Breast epithelium (tissue), 4 donors: ENCODE data around the gene HMGN1. TPM values are rescaled to one million over a fixed set of nuclear protein-coding genes. Genes with fewer than 3 reads are reported as not detected.
"Not testable (repeated sequence)": the region's sequence is repeated elsewhere in the genome, so short reads cannot be mapped to it uniquely, and the experiment has no call there.

Source experiments
- DNase-seq, 2 donors: peaks; one replicate each; pipeline ENCODE4 v3.0.0-alpha.2; 2019; ENCODE audit warnings: low spot score in 2 of 2
- H3K27ac ChIP-seq, 2 donors: fragments of 200-600 bp; sonication (generic) in 1 of 2; one replicate each; pipeline ENCODE4 v1.5.1; 2016 to 2019; ENCODE audit warnings: mild to moderate bottlenecking in 1 of 2
- H3K27me3 ChIP-seq, 2 donors: fragments of 200-600 bp; sonication (generic) in 1 of 2; one replicate each; pipeline versions ENCODE4 v1.5.1 to v1.6.0; 2017 to 2019; ENCODE audit warnings: control low read depth in 1 of 2, mild to moderate bottlenecking in 1 of 2
- H3K36me3 ChIP-seq: fragments of 200-600 bp; one replicate; pipeline ENCODE4 v1.5.1; 2019
- H3K4me1 ChIP-seq, 2 donors: fragments of 200-600 bp; sonication (generic); one replicate each; pipeline ENCODE4 v1.5.1; 2016 to 2019; ENCODE audit warnings: control low read depth in 1 of 2
- H3K4me3 ChIP-seq, 3 donors: fragments of 200-600 bp; sonication (generic); 1 replicate in 2 of 3; 2 replicates in 1 of 3; pipeline ENCODE4 v1.5.1; 2016 to 2019; ENCODE audit warnings: mild to moderate bottlenecking in 3 of 3, moderate library complexity in 2 of 3
- H3K9me3 ChIP-seq, 2 donors: fragments of 200-600 bp; sonication (generic) in 1 of 2; one replicate each; pipeline ENCODE4 v1.5.1; 2016 to 2019; ENCODE audit warnings: control low read depth in 1 of 2
- POLR2A ChIP-seq: fragments of 450-650 bp; IDR thresholded peaks from one replicate; pipeline ENCODE4 v1.6.1; 2016; ENCODE audit warnings: antibody characterized with exemption, mild to moderate bottlenecking, moderate library complexity
- POLR2AphosphoS5 ChIP-seq, 3 donors: sonication (generic); formaldehyde crosslinking; IDR thresholded peaks; one replicate each; pipeline ENCODE4 v1.6.1; 2017; ENCODE audit warnings: antibody characterized with exemption in 3 of 3
- intact Hi-C: fragments of 100-400 bp; cut with DNase I; formaldehyde crosslinking; loops from one replicate; pipeline ENCODE4 v1.15.1; 2023; ENCODE audit warnings: low total_unique reads
- total RNA-seq, 3 donors: library from RNA; depleted of rRNA; stranded (reverse); fragments of >200 nt; gene quantifications; one replicate each; pipeline ENCODE4 v1.1.0, GENCODE V29; 2016
- TF ChIP-seq, protein P1 (sequence below), 3 donors: fragments of 450-650 bp; IDR thresholded peaks; one replicate each; pipeline ENCODE4 v1.5.1; 2016 to 2017; ENCODE audit warnings: antibody characterized with exemption in 3 of 3, mild to moderate bottlenecking in 3 of 3, moderate library complexity in 3 of 3

The HMGN1 gene
- total RNA-seq, 3 donors from 2014 or later = 68.5 to 166 (median 127) TPM

GRCh38 chr21:39377444-39378050 is 28.7 kb upstream of the HMGN1 start:
- TF ChIP-seq, protein P1, sequence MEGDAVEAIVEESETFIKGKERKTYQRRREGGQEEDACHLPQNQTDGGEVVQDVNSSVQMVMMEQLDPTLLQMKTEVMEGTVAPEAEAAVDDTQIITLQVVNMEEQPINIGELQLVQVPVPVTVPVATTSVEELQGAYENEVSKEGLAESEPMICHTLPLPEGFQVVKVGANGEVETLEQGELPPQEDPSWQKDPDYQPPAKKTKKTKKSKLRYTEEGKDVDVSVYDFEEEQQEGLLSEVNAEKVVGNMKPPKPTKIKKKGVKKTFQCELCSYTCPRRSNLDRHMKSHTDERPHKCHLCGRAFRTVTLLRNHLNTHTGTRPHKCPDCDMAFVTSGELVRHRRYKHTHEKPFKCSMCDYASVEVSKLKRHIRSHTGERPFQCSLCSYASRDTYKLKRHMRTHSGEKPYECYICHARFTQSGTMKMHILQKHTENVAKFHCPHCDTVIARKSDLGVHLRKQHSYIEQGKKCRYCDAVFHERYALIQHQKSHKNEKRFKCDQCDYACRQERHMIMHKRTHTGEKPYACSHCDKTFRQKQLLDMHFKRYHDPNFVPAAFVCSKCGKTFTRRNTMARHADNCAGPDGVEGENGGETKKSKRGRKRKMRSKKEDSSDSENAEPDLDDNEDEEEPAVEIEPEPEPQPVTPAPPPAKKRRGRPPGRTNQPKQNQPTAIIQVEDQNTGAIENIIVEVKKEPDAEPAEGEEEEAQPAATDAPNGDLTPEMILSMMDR (IDR thresholded peaks at IDR 0.05) = no peak
- TF ChIP-seq POLR2AphosphoS5 (IDR thresholded peaks at IDR 0.05) (no peak), POLR2A (no peak)
- Histone ChIP-seq H3K4me1 (no peaks in the 10 kb centered on the region), H3K36me3 (no peaks in the 10 kb centered on the region), H3K9me3 (no peaks in the 10 kb centered on the region), H3K4me3 (no peak overlapping the region), H3K27ac (no peak overlapping the region), H3K27me3 (no peaks in the 10 kb centered on the region)
- no peak for DNase-seq
- intact Hi-C loops = no loop called here

DNA sequence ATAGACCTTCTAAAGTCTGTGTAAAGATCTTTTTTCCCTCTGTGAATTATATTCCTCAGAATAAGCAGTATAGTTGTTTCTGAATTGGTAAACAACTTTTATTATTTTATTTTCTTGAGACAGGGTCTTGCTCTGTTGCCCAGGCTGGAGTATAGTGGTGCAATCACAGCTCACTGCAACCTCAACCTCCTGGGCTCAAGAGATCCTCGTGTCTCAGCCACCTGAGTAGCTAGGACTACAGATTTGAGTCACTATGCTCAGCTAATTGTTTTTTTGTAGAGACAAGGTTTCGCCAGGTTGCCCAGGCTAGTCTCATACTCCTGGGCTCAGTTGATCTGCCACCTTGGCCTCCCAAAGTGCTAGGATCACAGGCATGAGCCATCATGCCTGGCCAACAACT is 26.6 kb upstream of the HMGN1 start:
- no peak for DNase-seq
- intact Hi-C loops = no loop called here
- no peaks in the 10 kb centered on the region for H3K27me3 ChIP-seq
- H3K36me3 ChIP-seq = no peaks in the 10 kb centered on the region
- H3K27ac ChIP-seq = no peak overlapping the region
- no peaks in the 10 kb centered on the region for H3K4me1 ChIP-seq
- no peaks in the 10 kb centered on the region for H3K9me3 ChIP-seq
- no peak overlapping the region for H3K4me3 ChIP-seq
- no peak for TF ChIP-seq POLR2A
- no peak for TF ChIP-seq POLR2AphosphoS5 (IDR thresholded peaks at IDR 0.05)
- TF ChIP-seq, protein P1 (IDR thresholded peaks at IDR 0.05) = no peak

DNA sequence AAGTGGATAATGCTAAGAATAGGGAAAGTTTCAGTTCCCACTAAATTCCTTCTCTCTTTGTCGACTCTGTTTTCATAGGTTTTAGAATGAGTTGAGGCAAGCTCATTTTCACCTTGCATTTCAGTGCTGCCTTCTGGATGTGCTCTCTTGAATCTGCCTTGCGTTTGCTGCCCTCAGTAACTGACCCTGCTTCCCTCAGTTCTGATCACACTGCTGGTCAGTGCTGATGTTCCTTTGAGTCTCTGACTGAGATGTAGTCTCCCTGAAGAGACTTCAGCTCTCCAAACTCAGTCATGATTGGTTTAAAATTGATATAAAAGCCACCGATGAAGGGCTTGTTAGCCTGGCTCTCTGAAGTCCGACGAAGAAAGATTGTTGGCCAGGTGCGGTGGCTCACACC is 25.2 kb upstream of the HMGN1 start:
- H3K27ac ChIP-seq = no peak overlapping the region
- no peaks in the 10 kb centered on the region for H3K4me1 ChIP-seq
- H3K4me3 ChIP-seq = no peak overlapping the region
- H3K27me3 ChIP-seq = no peaks in the 10 kb centered on the region
- no peak for TF ChIP-seq POLR2A
- no peak for TF ChIP-seq POLR2AphosphoS5 (IDR thresholded peaks at IDR 0.05)
- TF ChIP-seq, protein P1 (IDR thresholded peaks at IDR 0.05) = no peak
- H3K9me3 ChIP-seq = no peaks in the 10 kb centered on the region
- intact Hi-C loops = no loop called here
- no peak for DNase-seq
- no peaks in the 10 kb centered on the region for H3K36me3 ChIP-seq

DNA sequence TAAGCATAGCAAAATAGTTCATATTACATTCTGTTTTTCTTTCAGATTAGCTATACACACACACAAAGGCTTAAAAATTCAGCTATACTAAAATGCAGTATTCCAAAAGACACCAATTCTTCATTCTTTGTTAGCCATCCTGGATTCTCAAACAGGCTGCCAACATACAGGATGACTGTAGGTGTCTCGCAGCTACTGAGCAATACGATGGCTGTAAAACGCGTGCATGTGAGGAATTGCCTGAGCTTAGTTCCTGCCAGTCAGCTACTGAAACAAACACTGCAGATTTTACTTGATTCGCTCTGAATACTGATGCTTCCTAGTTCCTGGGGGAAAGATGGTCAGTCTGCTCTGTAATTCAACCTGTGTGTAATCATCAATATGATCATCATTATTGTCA is 24.7 kb upstream of the HMGN1 start:
- intact Hi-C loops = no loop called here

GRCh38 chr21:39369896-39370288 is 21.0 kb upstream of the HMGN1 start:
- H3K27ac ChIP-seq, H3K27me3 ChIP-seq, H3K4me3 ChIP-seq, H3K36me3 ChIP-seq, intact Hi-C loops, DNase-seq, H3K9me3 ChIP-seq, H3K4me1 ChIP-seq: not testable (repeated sequence)

More for the DNA sequence above, 24.7 kb upstream of the HMGN1 start:
- H3K36me3 ChIP-seq = no peaks in the 10 kb centered on the region
- no peaks in the 10 kb centered on the region for H3K4me1 ChIP-seq
- DNase-seq = no peak
- TF ChIP-seq POLR2AphosphoS5 (IDR thresholded peaks at IDR 0.05) (no peak), POLR2A (no peak)
- TF ChIP-seq, protein P1 (IDR thresholded peaks at IDR 0.05) = peak in 1 of 3 donors; percentile 22
- H3K4me3 ChIP-seq = no peak overlapping the region
- no peaks in the 10 kb centered on the region for H3K9me3 ChIP-seq
- no peak overlapping the region for H3K27ac ChIP-seq
- no peaks in the 10 kb centered on the region for H3K27me3 ChIP-seq

- intact Hi-C loops = no loop called here
- no peak for TF ChIP-seq POLR2A
- TF ChIP-seq POLR2AphosphoS5 (IDR thresholded peaks at IDR 0.05) = no peak
- TF ChIP-seq, protein P1 (IDR thresholded peaks at IDR 0.05) = no peak
- no peaks in the 10 kb centered on the region for H3K4me1 ChIP-seq
- no peaks in the 10 kb centered on the region for H3K27me3 ChIP-seq
- no peaks in the 10 kb centered on the region for H3K9me3 ChIP-seq
- H3K4me3 ChIP-seq = no peak overlapping the region
- no peak for DNase-seq
- no peak overlapping the region for H3K27ac ChIP-seq
- H3K36me3 ChIP-seq = no peaks in the 10 kb centered on the region
Observed at GRCh38 chr21:39367783-39368182, 18.9 kb upstream of the HMGN1 start.
